C4-2B (cell line): Measurements from ENCODE around the gene HNF4A.

Experiments
- H3K27ac ChIP-seq: fragments of 450-650 bp; 2 replicates; pipeline ENCODE4 v1.5.1; 2017
- ZFX ChIP-seq: fragments of 450-650 bp; IDR thresholded peaks from 2 replicates; pipeline ENCODE4 v1.6.1; 2017
- TF ChIP-seq, protein P1 (sequence below): fragments of 450-650 bp; conservative IDR thresholded peaks from 2 replicates; pipeline ENCODE4 v1.5.1; 2017; ENCODE audit warnings: mild to moderate bottlenecking

Gene HNF4A

DNA sequence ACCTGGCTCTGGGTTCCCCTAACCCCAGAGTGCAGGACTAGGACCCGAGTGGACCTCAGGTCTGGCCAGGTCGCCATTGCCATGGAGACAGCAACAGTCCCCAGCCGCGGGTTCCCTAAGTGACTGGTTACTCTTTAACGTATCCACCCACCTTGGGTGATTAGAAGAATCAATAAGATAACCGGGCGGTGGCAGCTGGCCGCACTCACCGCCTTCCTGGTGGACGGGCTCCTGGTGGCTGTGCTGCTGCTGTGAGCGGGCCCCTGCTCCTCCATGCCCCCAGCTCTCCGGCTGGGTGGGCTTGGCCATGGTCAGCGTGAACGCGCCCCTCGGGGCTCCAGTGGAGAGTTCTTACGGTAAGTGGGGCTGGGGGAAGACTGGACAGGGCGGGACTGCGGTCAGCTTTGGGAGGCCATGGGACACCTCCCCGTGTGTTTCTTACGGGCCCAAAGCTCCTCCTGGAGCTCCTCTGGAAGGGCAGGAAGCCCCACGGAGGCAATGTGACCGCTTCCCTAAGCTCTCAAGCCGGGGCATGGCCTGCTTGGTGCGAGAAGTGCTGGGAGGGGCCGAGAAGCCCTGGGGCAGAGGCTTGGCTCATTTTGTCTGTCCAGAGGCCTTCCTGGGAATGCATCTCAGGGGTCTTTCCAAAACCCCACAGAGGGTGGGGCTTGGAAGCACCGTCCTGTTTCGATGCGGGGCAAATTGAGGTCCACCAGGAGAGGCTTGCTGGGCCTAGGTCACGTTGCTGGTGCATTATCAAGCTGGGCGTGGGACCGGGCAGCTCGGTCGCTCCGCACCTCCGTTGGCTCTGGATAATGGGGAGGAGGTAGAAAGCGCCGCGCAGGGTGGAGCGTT lies at the start of gene HNF4A:
TSS of gene HNF4A (plus strand) at position 202 of the 855 bp plus-strand sequence. CDS start at position 308, 106 bp downstream.
- TF ChIP-seq, protein P1, sequence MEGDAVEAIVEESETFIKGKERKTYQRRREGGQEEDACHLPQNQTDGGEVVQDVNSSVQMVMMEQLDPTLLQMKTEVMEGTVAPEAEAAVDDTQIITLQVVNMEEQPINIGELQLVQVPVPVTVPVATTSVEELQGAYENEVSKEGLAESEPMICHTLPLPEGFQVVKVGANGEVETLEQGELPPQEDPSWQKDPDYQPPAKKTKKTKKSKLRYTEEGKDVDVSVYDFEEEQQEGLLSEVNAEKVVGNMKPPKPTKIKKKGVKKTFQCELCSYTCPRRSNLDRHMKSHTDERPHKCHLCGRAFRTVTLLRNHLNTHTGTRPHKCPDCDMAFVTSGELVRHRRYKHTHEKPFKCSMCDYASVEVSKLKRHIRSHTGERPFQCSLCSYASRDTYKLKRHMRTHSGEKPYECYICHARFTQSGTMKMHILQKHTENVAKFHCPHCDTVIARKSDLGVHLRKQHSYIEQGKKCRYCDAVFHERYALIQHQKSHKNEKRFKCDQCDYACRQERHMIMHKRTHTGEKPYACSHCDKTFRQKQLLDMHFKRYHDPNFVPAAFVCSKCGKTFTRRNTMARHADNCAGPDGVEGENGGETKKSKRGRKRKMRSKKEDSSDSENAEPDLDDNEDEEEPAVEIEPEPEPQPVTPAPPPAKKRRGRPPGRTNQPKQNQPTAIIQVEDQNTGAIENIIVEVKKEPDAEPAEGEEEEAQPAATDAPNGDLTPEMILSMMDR = no peak
- TF ChIP-seq ZFX = no peak
- H3K27ac ChIP-seq = no peak within 1 kb of the TSS

DNA sequence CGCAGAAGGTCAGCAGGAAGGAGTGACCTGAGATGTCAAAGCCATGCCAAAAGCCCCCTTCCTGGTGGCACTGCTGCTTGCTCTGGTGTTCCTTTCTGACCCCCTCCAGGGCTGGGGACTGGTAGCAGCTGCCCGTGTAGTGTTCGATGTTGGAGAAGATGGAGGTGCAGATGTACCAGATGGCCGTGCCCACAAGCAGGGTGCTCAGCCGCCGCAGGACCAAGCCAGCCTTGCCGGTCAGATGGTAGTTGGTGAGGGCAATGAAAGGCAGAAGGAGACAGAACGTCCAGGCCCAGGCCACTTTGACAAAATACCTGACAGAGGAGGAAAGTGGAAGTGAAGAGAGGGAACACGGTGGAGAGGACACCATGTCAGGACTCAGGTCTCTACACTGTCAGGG lies 48.6 kb upstream of the HNF4A start:
- TF ChIP-seq ZFX = no peak
- TF ChIP-seq, protein P1 = no peak
- H3K27ac ChIP-seq = no peak overlapping the region

DNA sequence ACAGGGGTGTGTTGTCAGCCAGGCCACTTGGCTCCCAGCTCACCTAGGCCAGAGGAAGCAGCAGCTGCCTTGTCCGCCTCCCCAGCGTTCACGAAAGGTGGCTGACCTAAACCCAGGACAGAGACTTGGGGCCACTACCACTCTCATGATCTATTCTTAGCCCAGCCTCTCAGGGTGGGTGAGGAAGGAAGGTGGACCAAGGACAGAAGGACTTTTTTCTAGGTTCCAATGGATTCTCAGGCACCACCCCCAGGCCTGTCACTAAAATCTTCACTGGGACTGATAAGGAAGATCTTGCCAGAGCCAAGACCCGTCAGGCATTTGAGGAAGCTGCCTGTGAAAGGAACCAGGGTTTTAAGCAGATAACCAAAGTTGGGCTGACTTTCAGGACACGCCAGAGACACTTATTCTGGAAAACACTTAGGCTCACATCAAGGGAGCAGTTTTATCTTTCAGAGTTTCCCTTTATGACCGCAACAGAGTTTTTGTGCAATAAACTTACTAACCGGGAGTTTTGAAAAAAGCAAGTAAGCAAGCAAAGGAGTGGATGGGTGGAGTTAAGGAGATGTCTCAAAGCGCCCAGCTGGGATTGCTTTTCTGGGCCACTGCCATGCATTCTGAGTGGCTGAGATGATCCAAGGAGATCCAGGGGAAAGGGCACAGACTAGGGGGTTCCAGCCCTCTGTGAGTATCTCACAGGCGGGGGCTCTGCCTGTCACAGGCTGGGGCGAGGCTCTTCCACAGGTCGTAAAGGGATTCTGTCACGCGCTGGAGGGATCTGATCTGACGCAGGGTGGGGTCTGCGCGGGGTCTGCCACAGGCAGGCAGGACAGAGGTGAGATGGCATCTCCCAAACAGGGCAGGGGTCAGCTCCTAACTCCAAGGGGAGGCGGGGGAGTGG lies 45.5 kb upstream of the HNF4A start:
- peak overlapping the region; percentile 91 for H3K27ac ChIP-seq
- TF ChIP-seq, protein P1 = no peak
- TF ChIP-seq ZFX = no peak

DNA sequence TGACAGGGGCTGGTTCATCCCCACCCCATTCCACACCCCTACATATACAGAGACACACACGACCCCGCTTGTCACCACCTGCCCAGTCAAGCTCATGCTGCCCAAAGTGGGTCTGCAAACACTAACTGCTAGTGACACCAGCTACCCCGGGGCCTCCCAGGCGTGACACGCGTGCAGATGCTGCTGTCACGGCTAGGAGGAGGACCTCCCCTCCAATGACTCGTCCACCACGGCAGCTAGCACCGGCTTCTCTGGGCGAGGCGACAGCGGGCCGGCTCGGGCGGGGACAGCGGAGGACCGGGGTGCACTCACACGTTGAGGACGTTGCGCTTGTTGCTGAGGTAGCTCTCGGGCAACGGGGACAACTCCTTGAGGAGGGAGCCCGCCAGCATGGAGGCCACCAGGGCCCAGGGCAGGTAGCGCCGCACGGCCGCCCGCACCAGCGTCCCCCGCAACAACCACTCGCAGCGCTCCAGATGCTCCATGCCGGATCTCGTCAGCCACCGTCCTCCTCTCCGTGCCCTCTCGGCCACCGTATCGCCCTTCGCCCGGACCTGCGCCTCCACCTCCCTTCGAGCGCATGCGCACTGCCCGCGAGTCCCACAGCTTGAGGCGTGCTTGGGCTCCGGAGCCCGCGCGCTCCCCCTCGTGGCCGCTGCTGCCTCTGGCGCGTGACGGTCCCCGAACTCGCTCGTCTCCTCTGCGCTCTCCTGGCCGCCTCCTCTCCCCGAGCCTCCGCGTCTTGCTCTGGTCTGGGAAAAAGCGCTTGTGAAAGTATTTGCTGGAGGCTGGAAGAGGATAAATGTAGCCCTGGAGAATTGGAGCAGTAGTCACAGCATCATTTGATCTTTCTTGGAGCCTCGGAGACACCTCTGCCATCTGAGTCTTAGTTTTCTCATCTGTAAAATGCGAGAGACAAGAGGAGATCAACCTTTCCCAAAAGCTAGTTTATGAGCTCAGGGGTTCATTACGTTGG lies 44.5 kb upstream of the HNF4A start, which contains the start of gene FITM2:
TSS of gene FITM2 (minus strand) at position 539 of the 976 bp plus-strand sequence. CDS start at position 485, 54 bp downstream.
- H3K27ac ChIP-seq = peak within 1 kb of the TSS; percentile 91
- TF ChIP-seq, protein P1 = peak; percentile 99
- TF ChIP-seq ZFX = peak; percentile 24; the same call in 1 of the 2 replicates

DNA sequence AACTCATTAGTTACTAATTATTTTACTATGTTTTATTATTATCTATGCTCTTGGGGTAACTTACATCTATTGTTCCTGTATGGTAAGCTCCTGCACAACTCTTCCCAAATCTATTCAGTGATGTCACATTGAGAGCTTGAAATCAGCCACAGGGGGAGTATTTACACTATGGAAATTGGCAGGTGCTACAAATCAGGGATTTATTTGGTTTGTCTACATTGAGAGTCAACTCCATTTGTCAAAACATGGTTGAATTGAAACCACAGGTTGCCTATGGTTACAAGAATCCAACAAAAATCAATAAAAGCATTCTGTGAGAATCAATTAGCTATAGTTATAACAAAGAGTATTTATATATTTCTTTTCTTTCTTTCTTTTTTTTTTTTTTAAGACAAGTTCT lies 40.6 kb upstream of the HNF4A start:
- H3K27ac ChIP-seq = no peak overlapping the region
- TF ChIP-seq, protein P1 = no peak
- TF ChIP-seq ZFX = no peak

DNA sequence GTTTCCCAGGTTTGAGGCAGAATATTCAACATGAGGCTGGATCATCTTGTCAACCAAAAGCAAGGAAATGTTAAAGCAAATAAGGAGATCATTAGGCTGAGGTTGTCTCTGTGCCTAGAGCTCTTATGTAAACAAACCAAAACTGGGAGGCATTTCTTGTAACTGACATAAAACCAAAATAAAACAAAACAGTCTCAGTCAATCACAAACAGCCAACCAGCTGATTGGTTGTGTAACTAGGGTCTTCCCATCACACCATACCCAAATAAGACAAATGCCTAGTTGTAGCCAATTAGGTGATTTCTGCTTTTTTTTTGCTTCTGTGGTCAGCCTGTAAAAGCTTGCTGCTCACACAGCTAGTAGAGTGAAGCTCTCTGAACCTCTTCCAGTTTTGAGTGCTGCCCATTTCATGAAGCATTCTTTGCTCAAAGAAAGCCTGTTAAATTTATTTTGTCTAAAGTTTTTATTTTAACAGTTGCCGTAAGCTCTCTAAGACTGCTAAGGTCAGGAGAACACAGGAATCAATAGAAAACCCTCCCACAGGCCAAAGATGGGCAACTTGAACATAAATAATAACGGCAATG lies 35.6 kb upstream of the HNF4A start:
- no peak overlapping the region for H3K27ac ChIP-seq
- TF ChIP-seq, protein P1 = no peak
- no peak for TF ChIP-seq ZFX
